B cell (primary cell): ENCODE results near the gene ADAMTSL2.

ENCODE experiments used
- EZH2 ChIP-seq: IDR thresholded peaks from 2 replicates; pipeline ENCODE4 v1.6.1; 2012; ENCODE audit warnings: borderline replicate concordance, low read depth, mild to moderate bottlenecking, moderate library complexity, low read length; ENCODE audit not compliant: insufficient read depth, poor library complexity, severe bottlenecking
- TF ChIP-seq, protein P1 (sequence below): fragments of 200-600 bp; IDR thresholded peaks from one replicate; pipeline ENCODE4 v1.8.0; 2022; ENCODE audit warnings: antibody characterized with exemption, mild to moderate bottlenecking

DNA sequence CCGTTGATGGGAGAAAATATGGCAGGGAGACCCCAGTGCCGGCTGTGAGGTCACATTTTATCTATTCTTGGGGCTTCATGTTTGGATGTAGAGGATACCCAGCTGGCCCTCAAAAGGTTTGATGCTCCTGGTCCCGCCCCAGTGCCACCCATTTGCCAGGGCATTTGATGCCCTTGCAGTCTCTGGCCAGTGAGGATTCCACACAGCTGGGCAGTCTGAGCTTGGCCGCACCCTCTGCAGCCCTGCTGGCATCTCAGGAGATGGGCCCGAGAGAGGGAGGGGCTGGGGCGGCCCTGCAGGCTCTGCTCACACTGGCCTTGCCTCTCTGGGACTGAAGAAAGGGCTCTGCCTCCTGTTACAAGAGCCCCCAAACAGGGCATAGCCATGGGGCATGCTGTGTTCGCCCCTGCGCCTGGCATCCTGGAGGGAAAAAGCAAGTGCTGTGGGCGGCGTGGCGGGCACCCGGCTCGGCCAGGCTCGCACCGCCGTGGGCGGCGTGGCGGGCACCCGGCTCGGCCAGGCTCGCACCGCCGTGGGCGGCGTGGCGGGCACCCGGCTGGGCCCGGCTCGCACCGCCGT is 27.6 kb downstream of the ADAMTSL2 start:
- TF ChIP-seq, protein P1, sequence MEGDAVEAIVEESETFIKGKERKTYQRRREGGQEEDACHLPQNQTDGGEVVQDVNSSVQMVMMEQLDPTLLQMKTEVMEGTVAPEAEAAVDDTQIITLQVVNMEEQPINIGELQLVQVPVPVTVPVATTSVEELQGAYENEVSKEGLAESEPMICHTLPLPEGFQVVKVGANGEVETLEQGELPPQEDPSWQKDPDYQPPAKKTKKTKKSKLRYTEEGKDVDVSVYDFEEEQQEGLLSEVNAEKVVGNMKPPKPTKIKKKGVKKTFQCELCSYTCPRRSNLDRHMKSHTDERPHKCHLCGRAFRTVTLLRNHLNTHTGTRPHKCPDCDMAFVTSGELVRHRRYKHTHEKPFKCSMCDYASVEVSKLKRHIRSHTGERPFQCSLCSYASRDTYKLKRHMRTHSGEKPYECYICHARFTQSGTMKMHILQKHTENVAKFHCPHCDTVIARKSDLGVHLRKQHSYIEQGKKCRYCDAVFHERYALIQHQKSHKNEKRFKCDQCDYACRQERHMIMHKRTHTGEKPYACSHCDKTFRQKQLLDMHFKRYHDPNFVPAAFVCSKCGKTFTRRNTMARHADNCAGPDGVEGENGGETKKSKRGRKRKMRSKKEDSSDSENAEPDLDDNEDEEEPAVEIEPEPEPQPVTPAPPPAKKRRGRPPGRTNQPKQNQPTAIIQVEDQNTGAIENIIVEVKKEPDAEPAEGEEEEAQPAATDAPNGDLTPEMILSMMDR: no peak
- no peak for TF ChIP-seq EZH2
